GM10248 (cell line): ENCODE data around the gene DAD1.
A peak's percentile ranks its signal among the peaks of the same experiment; 100 is the strongest.

Source experiments
- CTCF ChIA-PET: fragments of 300-600 bp; sonication (Branson Sonifier 250); formaldehyde crosslinking; extraction: SDS; loops from one replicate; lab custom pipeline; 2021; ENCODE audit warnings: antibody characterized with exemption; lab: Yijun Ruan, JAX
- POLR2A ChIA-PET: fragments of 350-650 bp; sonication (Branson Sonifier 250); formaldehyde crosslinking; extraction: SDS; loops from one replicate; lab custom pipeline; 2020; ENCODE audit warnings: antibody characterized with exemption; lab: Yijun Ruan, JAX
- DNase-seq: peaks from one replicate; pipeline ENCODE4 v3.0.0; 2012; ENCODE audit errors: extremely low spot score
- TF ChIP-seq, protein P1 (sequence below): IDR thresholded peaks from 2 replicates; pipeline ENCODE4 v1.5.1; 2012; ENCODE audit warnings: mild to moderate bottlenecking, low read depth; ENCODE audit errors: extremely low read depth, missing control alignments, control extremely low read depth

Gene DAD1

DNA sequence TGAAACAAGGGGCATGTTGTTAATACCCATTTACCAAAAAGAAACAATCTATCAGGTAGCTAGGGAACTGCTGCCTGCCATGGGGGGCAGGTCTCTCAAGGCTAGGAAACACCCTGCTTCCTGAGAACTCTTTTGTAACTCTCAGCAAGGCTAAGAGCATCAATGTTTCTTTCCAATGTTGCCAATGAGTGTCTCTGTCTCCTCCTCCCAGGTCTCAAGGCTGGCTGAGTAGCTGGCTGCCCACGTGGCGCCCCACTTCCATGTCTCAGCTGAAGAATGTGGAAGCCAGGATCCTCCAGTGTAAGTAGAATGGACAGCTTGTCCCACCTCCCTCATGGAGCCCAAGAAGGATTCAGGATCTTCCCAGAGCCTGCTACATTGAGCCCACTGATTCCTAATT, 12.4 kb upstream of the DAD1 start:
- CTCF ChIA-PET, result interaction anchor here (0.9 to 8.3 kb wide), 9 partner anchors 9 to 271 kb away, joined by 3 to 87 read pairs (median 4); partner anchors contain the start of gene DAD1
- DNase-seq, result no peak
- TF ChIP-seq, protein P1, sequence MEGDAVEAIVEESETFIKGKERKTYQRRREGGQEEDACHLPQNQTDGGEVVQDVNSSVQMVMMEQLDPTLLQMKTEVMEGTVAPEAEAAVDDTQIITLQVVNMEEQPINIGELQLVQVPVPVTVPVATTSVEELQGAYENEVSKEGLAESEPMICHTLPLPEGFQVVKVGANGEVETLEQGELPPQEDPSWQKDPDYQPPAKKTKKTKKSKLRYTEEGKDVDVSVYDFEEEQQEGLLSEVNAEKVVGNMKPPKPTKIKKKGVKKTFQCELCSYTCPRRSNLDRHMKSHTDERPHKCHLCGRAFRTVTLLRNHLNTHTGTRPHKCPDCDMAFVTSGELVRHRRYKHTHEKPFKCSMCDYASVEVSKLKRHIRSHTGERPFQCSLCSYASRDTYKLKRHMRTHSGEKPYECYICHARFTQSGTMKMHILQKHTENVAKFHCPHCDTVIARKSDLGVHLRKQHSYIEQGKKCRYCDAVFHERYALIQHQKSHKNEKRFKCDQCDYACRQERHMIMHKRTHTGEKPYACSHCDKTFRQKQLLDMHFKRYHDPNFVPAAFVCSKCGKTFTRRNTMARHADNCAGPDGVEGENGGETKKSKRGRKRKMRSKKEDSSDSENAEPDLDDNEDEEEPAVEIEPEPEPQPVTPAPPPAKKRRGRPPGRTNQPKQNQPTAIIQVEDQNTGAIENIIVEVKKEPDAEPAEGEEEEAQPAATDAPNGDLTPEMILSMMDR, result no peak
- POLR2A ChIA-PET, result no interaction called here

DNA sequence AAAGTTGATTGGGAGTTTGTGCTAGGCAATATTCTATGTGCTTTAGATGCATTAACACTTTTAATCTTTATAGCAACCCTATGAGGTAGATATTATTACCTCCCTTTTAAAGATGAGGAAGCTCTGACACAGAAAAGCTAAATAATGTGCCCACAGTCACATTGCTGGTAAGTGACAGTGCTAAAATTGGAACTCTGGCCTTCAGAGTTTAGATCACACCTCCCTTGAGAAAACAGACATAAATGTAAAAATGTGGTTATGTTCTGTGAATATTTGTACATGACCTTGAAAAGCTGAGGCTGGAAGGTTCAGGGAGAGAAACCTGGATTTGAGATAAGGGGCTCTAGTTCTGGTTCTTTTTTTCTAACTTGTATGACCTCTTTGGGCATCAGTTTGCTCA, 11.0 kb upstream of the DAD1 start:
- DNase-seq, result no peak
- TF ChIP-seq, protein P1, result no peak
- ChIA-PET CTCF (interaction anchor here (0.7 to 8.3 kb wide), 9 partner anchors 11 to 273 kb away, joined by 3 to 87 read pairs (median 6); partner anchors contain the start of gene DAD1), POLR2A (no interaction called here)

DNA sequence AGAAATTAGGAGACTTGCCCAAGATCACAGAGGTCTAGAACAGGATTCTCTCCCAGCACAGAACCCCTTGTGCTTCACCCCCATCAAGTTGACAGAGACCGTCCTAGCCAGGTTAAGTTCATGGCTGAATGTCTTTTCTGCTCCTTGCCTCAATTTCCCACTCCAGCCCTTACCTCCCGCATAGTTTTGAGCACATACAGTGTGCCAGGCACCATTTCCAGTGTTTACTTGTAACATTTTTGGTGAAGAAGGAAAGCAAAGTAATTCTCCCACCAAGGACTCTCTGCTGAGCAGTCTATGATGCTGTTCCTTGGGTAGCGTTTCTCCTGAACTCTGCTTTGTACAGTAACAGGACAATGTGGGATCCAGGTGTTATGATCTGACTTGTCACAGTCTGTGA, 10.3 kb upstream of the DAD1 start:
- ChIA-PET CTCF (interaction anchor here (0.6 to 8.3 kb wide), 17 partner anchors 9 to 301 kb away, joined by 3 to 87 read pairs (median 5); partner anchors contain the start of genes DAD1 and LRP10), POLR2A (interaction anchor here (2.0 kb wide), 1 partner anchor 10 kb away, joined by 17 read pairs; the partner anchor contains the start of gene DAD1)
- TF ChIP-seq, protein P1, result no peak

DNA sequence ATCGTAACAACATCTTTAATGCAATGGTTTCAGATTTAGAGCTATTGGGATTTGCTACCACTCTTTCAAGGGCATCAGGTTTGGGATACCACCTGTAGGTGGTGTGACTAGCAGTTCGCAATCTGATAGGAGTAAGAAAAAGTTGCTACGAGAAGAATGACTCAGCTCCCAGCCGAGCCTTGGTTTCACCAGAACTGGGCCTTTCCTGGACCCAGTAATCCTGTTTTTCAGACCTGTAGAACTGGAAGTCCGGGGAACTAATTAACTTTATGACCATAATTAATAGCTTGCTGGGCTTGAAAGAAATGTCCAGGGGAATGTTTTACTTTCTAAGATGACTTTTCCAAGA, 9.8 kb upstream of the DAD1 start:
- peak; percentile 43 for DNase-seq
- TF ChIP-seq, protein P1, result no peak
- POLR2A ChIA-PET, result interaction anchor here (1.1 to 2.0 kb wide), 2 partner anchors 10 to 85 kb away, joined by 3 to 17 read pairs; partner anchors contain the start of gene DAD1
- CTCF ChIA-PET, result interaction anchor here (0.6 to 8.3 kb wide), 18 partner anchors 9 to 301 kb away, joined by 3 to 87 read pairs (median 4); partner anchors contain the start of genes DAD1 and LRP10

More for the DNA sequence above, 10.3 kb upstream of the DAD1 start:
- DNase-seq, result no peak

DNA sequence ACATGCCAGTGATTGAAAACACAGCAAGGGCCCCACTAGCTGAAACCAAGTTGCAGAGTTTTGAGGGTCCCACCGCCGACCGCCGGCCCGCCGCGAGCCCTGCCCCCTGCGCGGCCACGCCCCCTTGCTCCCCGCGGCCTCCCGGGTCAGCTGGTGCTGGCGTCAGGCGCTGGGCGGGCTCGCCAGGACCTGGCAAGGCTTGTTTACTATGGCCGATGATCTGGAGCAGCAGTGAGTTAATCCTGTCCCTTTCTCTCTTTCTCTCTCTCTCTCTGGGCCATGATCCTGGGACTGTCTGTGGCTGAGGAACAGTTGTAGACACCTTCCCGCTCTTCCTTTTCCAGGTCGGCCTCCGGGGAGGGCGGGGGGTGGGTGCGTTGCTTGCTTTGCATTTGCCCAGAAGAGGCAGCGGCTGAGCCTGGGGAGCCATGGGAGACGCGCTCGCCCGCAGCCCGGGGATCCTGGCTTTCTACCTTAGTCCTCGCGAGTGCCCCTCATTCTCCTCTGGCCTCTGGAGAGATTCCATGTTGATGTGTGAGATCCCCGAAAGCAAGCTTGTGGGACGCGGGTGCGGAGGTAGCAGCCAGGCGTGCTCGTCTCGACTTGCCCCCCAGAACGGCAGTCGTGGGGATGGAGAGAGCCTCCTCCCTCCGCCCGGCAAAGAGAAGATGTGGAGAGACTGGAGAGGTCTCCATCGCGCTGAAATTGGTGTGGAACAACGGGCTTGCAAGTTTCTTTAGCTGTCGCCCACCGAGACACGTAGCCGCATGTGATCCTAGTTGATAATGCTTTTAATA, 9.3 kb upstream of the DAD1 start, which contains the start of gene ABHD4:
ABHD4 (plus strand) TSS at position 202 of the 797 bp plus-strand sequence; CDS start at position 209, 7 bp downstream.
- CTCF ChIA-PET, result interaction anchor here (0.9 to 8.3 kb wide), 20 partner anchors 9 to 274 kb away, joined by 3 to 87 read pairs (median 4); partner anchors contain the start of genes DAD1 and LRP10
- TF ChIP-seq, protein P1, result no peak
- DNase-seq, result peak; percentile 87
- POLR2A ChIA-PET, result interaction anchor here (1.1 to 2.0 kb wide), 2 partner anchors 9 to 84 kb away, joined by 3 to 17 read pairs; partner anchors contain the start of gene DAD1

DNA sequence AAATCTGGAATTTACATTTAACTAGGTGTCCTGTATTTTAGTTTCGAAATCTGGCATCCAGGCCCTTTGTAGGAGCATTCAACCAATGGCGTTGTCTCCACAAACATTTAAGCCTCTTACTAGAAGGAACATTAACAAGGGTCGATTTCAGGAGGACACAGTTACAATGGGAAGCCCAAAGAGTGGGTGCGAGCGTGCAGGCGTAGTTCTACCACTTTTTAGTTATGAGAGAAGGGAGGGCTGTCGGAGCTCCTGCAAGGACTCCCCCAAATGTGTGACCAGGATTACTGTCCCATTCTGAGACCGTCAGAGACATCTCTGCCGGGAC, 8.7 kb upstream of the DAD1 start:
- CTCF ChIA-PET, result interaction anchor here (1.2 to 8.3 kb wide), 13 partner anchors 8 to 275 kb away, joined by 3 to 87 read pairs (median 5); partner anchors contain the start of genes DAD1 and LRP10
- TF ChIP-seq, protein P1, result no peak
- DNase-seq, result no peak
- POLR2A ChIA-PET, result interaction anchor here (1.1 to 2.0 kb wide), 2 partner anchors 8 to 84 kb away, joined by 3 to 17 read pairs; partner anchors contain the start of gene DAD1
